KMS-11 (cell line): ENCODE results near the gene DECR2.
A peak's percentile ranks its signal among the peaks of the same experiment; 100 is the strongest.
"Not testable (repeated sequence)": the region's sequence is repeated elsewhere in the genome, so short reads cannot be mapped to it uniquely, and the experiment has no call there.

Experiments used
- H2AFZ ChIP-seq: fragments of 200-600 bp; sonication (generic); 2 replicates; pipeline ENCODE4 v1.6.1; 2016; ENCODE audit warnings: antibody characterized with exemption, mixed run types, low read depth
- H3K27ac ChIP-seq: fragments of 200-600 bp; sonication (generic); 2 replicates; pipeline ENCODE4 v1.6.1; 2016; ENCODE audit warnings: mild to moderate bottlenecking, mixed run types
- H3K27me3 ChIP-seq: fragments of 200-600 bp; sonication (generic); 2 replicates; pipeline ENCODE4 v1.6.1; 2017; ENCODE audit warnings: mild to moderate bottlenecking, low read depth, mixed run types, moderate library complexity; ENCODE audit not compliant: insufficient read depth
- H3K36me3 ChIP-seq: fragments of 200-600 bp; sonication (generic); 2 replicates; pipeline ENCODE4 v1.6.1; 2017; ENCODE audit warnings: mild to moderate bottlenecking, mixed run types; ENCODE audit not compliant: insufficient read depth
- H3K4me1 ChIP-seq: fragments of 200-600 bp; sonication (generic); 2 replicates; pipeline ENCODE4 v1.6.1; 2016; ENCODE audit warnings: mild to moderate bottlenecking, low read depth, mixed run types; ENCODE audit not compliant: poor library complexity, severe bottlenecking
- H3K4me2 ChIP-seq: fragments of 200-600 bp; sonication (generic); 2 replicates; pipeline ENCODE4 v1.7.0; 2016; ENCODE audit warnings: mild to moderate bottlenecking, mixed run types
- H3K4me3 ChIP-seq: fragments of 200-600 bp; sonication (generic); IDR thresholded peaks from 2 replicates; pipeline ENCODE4 v1.6.1; 2017; ENCODE audit warnings: low read depth, low read length, mixed read lengths; ENCODE audit not compliant: insufficient read depth
- H3K79me2 ChIP-seq: fragments of 200-600 bp; sonication (generic); 2 replicates; pipeline ENCODE4 v1.6.1; 2016; ENCODE audit warnings: low read depth, mixed run types; ENCODE audit not compliant: insufficient read depth
- H3K9ac ChIP-seq: fragments of 200-600 bp; sonication (generic); 2 replicates; pipeline ENCODE4 v1.6.1; 2016; ENCODE audit warnings: mild to moderate bottlenecking, mixed run types
- H4K20me1 ChIP-seq: fragments of 200-600 bp; sonication (generic); 2 replicates; pipeline ENCODE4 v1.6.1; 2016; ENCODE audit warnings: mild to moderate bottlenecking, mixed run types; ENCODE audit not compliant: insufficient read depth
- CTCF ChIP-seq: fragments of 200-600 bp; sonication (generic); conservative IDR thresholded peaks from 2 replicates; pipeline ENCODE4 v1.6.1; 2017; ENCODE audit warnings: low read depth, mild to moderate bottlenecking, antibody characterized with exemption, low read length, moderate library complexity, mixed read lengths

DECR2 gene

DNA sequence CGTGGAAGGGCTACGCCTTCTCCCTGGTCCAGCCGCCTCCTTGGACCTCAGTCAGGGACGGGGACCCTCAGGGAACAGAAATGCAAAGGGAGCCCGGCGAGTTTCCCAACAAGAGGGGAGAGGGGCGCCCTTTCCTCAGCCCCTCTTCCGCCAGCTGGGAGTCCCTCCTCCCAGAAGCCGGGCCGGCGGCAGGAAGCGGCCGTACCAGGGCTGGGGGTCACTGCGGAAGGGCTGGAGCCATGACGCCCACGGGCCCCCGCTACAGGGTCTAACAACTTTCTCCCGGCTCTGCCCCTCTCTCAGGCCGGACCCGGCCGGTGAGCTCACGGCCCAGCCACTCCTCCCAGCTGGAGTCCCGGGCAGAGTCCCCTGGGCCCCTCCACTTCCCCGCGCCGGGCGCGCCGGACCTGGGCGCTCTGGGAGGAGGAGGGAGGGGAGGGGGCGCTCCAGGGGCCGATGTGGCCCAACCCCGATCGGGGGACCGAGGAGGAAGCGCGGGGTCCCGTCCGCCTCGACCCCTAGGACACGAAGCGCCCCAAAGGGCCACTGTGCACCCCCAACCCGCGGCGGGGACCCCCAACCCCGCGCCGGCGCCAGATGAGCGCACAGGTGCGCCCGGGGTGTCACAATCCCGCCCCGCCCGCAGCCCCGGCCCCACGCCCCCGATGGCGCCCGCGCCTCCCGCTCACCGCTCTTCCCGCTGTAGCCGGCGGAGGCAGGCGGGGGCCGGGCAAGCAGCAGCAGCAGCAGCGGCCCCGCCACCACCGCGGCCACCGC is 20.5 kb upstream of the DECR2 start:
- Histone ChIP-seq H2AFZ (peak overlapping the region; percentile 45), H4K20me1 (no peaks in the 10 kb centered on the region), H3K9ac (peak overlapping the region; percentile 43; the same call in 1 of the 2 replicates), H3K4me3 (no peak overlapping the region), H3K79me2 (no peaks in the 10 kb centered on the region; the same call in 1 of the 2 replicates), H3K27me3 (no peaks in the 10 kb centered on the region), H3K4me2 (peak overlapping the region; percentile 83), H3K27ac (no peak overlapping the region), H3K4me1 (peaks cover 22% of the 10 kb centered on the region), H3K36me3 (no peaks in the 10 kb centered on the region)
- no peak for TF ChIP-seq CTCF

DNA sequence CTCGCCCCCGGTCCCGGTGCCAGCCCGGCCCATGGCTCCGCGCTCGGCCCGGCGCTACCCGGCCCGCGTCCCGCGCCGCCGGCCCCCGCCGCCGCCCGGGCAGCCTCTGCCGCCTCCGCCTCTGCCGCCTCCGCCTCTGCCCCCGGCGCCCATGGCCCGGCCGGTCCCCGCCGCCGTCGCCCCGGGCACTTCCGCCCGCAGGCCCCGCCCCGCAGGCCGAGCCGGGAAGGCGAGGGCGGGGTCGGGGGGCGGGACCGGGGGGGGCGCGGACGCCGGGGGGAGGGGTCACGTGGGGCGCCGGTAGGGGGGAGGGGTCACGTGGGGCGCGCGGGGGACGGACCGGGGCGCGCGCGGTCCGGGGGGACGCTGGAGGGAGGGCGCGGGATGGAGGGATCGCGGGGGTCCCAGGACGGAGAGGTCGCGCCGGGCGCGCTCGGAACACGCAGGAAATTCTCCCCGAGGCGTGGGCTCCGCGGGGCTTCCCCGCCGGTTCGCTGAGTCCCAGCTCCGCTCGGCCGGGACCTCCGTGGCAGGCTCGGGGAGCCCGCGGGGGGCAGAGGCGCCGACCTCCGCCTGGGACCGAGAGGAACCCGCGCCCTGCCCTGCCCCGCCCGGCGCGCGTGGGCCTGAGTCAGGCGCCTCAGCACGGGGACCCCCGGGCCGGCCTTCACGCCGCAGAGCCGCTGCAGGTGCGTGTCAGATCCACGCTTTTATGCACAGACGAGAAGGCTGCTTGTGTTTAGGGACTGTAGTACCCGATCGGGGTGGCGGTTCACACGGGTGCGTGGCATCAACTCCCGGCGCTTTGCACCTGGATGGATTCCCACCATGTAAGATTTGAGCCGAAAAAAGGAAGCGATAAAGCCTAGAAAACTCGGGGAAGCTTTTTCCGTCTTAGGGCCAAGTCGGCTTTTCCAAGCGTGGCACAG is 19.6 kb upstream of the DECR2 start, which contains the start of gene PGAP6:
Gene PGAP6, minus strand, starts transcription at position 190 of the 929 bp plus-strand sequence. Its CDS starts 157 bp downstream, at position 33.
- no peak for TF ChIP-seq CTCF
- Histone ChIP-seq H3K9ac (peak within 1 kb of the TSS; percentile 56), H3K27me3 (no peaks in the 10 kb centered on the region), H4K20me1 (no peaks in the 10 kb centered on the region), H3K4me3 (no peak within 1 kb of the TSS), H3K27ac (no peak within 1 kb of the TSS), H2AFZ (peak within 1 kb of the TSS; percentile 78), H3K4me1 (peaks cover 30% of the 10 kb centered on the region), H3K4me2 (peak within 1 kb of the TSS; percentile 93), H3K36me3 (no peaks in the 10 kb centered on the region), H3K79me2 (no peaks in the 10 kb centered on the region; the same call in 1 of the 2 replicates)

DNA sequence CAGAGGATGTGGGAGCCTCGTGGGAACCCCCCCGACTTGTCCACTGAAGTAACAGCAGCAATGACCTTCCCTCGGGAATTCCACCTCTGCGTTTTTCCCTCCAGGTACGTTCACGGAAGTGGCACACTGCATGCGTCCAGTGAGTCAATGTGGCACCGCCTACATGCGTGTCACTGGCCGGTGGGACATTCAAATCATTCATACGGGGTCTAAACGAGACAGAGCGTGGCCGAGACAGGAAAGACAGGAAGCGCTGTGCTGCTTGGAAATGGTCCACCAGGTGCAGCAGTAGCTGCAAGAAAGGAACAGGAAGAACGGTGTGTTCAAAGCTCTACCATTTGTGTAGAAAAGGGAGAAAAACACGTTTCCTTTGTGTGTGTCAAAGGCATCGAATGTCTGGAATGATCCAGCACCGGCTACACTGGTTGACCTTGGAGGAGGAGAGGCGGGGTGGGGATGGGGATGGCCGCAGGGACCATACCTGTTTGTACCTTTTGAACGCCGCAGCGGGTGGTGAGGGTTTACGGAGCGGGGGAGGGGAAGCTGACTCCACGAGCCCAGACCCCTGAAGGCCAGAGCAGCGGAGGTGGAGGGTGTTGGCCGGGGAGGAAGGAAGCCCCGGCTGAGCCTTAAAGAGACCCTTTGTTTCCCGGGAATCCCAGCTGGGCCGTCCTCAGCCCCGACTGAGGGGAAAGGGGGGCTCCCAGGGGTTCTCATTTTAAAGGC is 18.2 kb upstream of the DECR2 start:
- no peaks in the 10 kb centered on the region for H3K27me3 ChIP-seq
- H2AFZ ChIP-seq: no peak overlapping the region
- no peak overlapping the region for H3K4me3 ChIP-seq
- no peak overlapping the region for H3K4me2 ChIP-seq
- H4K20me1 ChIP-seq: no peaks in the 10 kb centered on the region
- H3K27ac ChIP-seq: no peak overlapping the region
- no peak for TF ChIP-seq CTCF
- peaks cover 31% of the 10 kb centered on the region for H3K4me1 ChIP-seq
- H3K36me3 ChIP-seq: no peaks in the 10 kb centered on the region
- H3K79me2 ChIP-seq: no peaks in the 10 kb centered on the region; the same call in 1 of the 2 replicates
- no peak overlapping the region for H3K9ac ChIP-seq

- no peak for TF ChIP-seq CTCF
- Histone ChIP-seq H3K9ac (no peak overlapping the region), H4K20me1 (no peaks in the 10 kb centered on the region), H3K4me2 (peak overlapping the region; percentile 58), H3K27ac (peak overlapping the region; percentile 28; the same call in 1 of the 2 replicates), H3K4me1 (peaks cover 26% of the 10 kb centered on the region), H2AFZ (peak overlapping the region; percentile 10; the same call in 1 of the 2 replicates), H3K27me3 (no peaks in the 10 kb centered on the region), H3K79me2 (no peaks in the 10 kb centered on the region), H3K4me3 (no peak overlapping the region), H3K36me3 (no peaks in the 10 kb centered on the region)
Measured at GRCh38 chr16:386641-387156, 15.0 kb upstream of the DECR2 start.

DNA sequence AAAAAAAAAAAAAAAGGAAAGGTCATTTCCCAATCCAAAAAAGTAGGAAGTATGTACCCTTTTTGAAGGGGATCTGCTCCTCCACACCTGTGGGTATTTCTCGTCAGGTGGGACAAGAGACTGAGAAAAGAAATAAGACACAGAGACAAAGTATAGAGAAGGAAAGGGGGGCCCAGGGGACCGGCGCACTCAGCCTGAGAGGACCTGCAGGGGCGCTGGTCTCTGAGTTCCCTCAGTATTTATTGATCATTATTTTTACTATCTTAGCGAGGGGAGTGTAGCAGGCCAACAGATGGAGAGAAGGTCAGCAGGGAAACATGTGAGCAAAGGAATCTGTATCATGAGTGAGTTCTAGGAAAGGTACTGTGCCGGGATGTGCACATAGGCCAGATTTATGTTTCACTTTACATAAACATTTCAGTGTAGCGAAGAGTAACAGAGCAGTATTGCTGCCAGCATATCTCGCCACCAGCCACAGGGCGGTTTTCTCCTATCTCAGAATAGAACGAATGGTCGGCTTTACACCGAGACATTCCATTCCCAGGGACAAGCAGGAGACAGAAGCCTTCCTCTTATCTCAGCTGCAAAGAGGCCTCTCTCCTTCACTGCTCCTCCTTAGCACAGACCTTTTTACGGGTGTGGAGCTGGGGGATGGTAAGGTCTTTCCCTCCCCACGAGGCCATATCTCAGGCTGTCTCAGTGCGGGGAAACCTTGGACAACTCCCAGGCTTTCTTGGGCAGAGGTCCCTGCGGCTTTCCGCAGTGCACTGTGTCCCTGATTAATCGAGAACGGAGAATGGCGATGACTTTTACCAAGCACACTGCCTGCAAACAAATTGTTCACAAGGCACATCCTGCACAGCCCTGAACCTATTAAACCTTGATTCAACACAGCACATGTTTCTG is 13.7 kb upstream of the DECR2 start:
- H3K79me2 ChIP-seq, H4K20me1 ChIP-seq, H3K27ac ChIP-seq, H3K4me3 ChIP-seq, H3K27me3 ChIP-seq, H3K36me3 ChIP-seq, H2AFZ ChIP-seq, H3K9ac ChIP-seq, H3K4me2 ChIP-seq: not testable (repeated sequence)
- H3K4me1 ChIP-seq: peaks cover 22% of the 10 kb centered on the region
